Loucy (cell line): Measurements from ENCODE around the gene TLR1.

ENCODE experiments used
- EZH2phosphoT487 ChIP-seq: fragments of 200-600 bp; IDR thresholded peaks from 2 replicates; pipeline ENCODE4 v1.6.1; 2018; ENCODE audit warnings: antibody characterized with exemption, mild to moderate bottlenecking, moderate library complexity, borderline replicate concordance
- TF ChIP-seq, protein P1 (sequence below): fragments of 200-600 bp; sonication (generic); conservative IDR thresholded peaks from 2 replicates; pipeline ENCODE4 v1.5.1; 2014; ENCODE audit warnings: mild to moderate bottlenecking, antibody characterized with exemption, low read length

DNA sequence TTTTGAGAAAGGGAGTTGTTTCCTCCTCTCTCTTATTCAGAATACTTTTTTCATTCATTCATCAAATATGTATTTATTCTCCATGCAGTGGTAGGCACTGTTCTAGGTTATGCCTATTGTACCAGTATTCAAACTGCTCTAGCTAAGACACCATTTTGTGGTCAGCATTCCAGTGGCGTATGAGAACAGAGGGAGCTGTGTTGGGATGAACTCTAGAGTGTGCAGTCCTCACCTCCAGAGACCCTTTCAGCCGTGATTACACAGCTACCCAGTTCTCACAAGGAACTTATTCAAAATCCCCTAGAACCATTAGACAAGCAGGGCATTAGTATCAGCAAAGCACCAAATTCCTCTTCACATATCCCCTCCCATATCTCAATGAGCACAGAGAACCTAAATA, 4.2 kb downstream of the TLR1 start:
- TF ChIP-seq, protein P1, sequence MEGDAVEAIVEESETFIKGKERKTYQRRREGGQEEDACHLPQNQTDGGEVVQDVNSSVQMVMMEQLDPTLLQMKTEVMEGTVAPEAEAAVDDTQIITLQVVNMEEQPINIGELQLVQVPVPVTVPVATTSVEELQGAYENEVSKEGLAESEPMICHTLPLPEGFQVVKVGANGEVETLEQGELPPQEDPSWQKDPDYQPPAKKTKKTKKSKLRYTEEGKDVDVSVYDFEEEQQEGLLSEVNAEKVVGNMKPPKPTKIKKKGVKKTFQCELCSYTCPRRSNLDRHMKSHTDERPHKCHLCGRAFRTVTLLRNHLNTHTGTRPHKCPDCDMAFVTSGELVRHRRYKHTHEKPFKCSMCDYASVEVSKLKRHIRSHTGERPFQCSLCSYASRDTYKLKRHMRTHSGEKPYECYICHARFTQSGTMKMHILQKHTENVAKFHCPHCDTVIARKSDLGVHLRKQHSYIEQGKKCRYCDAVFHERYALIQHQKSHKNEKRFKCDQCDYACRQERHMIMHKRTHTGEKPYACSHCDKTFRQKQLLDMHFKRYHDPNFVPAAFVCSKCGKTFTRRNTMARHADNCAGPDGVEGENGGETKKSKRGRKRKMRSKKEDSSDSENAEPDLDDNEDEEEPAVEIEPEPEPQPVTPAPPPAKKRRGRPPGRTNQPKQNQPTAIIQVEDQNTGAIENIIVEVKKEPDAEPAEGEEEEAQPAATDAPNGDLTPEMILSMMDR = no peak
- TF ChIP-seq EZH2phosphoT487 = no peak
